Middle frontal gyrus (tissue), 1 donor: Measurements from ENCODE around the gene OCLN.
"Not testable (repeated sequence)": the region's sequence is repeated elsewhere in the genome, so short reads cannot be mapped to it uniquely, and the experiment has no call there.

Experiments used
- DNase-seq: peaks from one replicate; pipeline ENCODE4 v3.0.0-alpha.2; 2015; ENCODE audit warnings: low spot score; ENCODE audit errors: extremely low spot score

OCLN gene

DNA sequence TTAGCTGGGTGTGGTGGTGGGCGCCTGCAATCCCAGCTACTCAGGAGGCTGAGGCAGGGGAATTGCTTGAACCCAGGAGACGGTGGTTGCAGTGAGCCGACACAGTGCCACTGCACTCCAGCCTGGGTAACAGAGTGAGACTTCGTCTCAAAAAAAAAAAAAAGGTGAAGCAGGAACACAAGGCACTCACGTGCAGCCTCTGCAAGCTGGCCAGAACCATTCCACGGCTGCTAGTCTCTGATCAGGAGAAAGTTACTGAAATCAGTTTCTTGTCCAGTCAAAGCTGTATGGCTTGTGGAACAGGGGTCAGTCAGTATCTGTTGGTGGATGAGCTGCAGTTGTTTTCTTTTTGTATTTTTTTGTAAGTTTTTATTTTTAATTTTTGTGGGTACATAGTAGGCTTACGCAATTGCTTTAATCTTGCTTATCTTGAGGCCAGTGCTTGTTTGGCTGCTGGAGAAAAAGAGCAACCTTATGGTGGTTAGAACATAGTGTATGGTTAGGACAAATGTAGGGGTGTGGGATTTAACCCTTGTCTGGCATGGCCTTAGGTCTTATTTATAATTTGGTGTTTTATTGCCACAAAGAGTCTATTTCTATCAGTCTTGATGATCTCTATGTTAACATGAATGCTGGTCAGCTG is 34.7 kb downstream of the OCLN start:
- DNase-seq: no peak

DNA sequence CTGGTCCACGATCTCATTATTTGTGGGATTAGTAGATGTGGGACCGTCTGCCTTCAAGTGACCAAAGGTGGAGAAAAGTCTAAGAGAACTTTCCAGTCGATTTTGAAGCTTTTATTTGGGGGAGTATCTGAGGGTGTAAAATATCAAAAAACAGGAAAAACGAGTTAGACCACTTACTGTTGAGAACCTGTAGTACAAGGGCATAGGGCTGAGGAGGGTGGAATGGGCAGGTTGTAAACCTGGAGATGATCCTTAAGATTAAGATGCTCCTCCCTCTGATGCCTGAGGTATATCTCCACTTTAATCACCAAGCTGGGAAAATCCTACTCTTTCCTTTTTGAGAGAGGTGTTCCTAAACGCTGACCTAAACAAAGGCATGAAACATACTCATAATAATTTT is 35.4 kb downstream of the OCLN start:
- no peak for DNase-seq

DNA sequence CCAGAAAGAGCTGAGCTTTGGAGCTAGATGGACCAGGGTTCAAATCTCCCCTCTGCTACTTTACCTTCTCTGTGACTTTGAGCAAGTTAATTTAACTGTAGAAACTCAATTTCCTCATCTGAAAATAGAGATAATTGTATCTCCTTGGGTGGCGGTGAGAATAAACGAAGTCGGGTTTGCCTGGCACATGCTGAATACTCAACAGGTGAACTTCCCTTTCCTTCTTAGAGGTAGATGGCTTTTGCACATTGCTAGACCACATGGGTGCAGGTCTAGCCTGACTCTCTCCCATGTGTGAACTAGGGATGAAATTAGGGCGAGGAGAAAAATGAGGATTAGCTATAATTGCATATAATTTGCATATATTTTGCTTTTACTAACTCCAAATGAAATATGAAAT is 36.0 kb downstream of the OCLN start:
- no peak for DNase-seq

DNA sequence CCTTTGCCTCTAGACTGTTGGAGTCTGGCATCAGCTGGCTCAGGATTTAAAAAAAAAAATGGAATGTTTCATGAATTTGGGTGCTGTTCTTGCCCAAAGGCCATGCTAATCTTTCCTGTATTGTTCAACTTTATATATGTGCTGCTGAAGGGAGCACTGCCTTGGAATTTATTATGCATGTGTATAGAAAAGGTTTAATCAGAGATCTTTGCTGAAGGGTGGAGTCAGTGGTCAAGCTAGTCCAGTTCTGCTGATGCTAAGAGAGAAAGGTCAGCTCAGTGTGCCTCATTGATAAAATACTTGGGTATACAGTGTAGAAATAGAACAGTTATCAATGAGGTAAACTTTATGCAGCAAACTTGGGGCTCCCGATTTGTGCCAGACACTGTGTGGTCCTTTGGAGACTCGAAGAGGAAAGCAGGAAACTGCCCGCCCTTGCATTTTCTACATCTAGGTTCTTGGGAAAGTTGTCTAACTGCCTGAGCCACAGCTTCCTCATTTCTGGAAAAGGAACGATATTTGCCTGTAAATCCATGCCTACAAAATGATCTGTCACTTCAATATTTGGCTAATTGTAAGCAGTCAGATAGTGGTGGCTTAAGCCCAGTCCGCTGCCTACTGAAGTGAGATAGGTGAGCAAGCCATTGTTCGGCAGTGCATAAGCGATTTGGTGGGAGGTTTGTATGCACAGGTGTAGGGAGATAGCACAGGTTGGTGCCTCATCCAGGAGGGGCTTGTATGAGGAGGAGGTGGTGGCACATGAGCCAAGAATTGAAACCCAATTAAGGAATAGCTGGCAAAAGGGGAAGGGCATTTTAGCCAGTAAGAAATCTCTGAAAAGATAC is 38.2 kb downstream of the OCLN start:
- DNase-seq: no peak

DNA sequence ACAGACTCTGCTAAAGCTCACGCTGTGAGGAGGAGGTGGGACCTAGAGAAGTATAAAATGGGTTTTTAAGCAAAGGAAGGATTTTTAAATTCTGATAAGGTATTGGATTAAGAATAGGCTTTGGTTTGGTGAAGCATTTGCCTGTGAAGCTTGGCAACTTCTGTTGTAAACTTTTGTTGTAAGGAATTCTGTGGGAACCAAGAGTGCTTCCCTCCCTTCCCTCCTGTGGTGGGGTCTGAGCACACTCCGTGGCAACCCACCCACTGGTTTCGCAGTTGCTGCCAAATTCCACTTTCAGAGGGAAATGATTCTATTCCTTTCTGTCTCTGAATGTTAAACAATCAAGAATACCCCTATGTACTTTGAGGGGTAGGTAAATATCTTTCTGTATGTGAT is 38.8 kb downstream of the OCLN start:
- DNase-seq: no peak

DNA sequence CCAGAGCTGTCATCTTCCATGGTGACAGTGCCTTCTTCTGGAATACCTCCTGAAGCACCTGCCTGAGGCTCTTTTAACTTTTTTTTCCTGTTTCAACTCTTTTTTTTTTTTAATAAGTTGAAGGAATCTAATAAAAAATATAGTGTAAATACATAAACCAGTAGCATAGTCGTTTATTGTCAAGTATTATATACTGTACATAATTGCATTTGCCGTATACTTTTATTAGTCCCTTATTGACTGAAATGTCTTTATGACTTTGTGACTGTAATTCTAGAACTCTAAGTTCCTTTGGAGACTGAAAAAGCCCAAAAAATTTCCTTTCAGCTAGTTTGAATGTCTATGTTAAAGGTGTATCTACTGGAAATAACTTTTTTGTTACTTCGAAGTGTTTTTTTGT is 45.3 kb downstream of the OCLN start:
- not testable (repeated sequence) for DNase-seq

DNA sequence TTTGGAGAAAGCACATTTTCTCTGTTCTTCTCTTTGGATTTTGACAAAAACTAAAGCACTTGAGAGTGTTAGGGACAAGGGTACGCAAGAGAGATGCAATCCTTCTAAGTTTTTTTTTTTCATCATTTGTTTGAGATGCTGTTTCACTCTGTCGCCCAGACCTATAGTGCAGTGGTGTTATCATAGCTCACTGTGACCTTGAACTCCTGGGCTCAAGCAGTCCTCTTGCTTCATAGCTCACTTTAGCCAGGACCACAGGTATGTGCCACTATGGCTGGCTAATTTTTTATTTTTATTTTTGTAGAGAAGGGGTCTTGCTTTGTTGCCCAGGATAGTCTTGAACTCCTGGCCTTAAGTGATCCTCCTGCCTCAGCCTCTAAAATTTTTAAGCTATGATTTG is 46.1 kb downstream of the OCLN start:
- DNase-seq: not testable (repeated sequence)

DNA sequence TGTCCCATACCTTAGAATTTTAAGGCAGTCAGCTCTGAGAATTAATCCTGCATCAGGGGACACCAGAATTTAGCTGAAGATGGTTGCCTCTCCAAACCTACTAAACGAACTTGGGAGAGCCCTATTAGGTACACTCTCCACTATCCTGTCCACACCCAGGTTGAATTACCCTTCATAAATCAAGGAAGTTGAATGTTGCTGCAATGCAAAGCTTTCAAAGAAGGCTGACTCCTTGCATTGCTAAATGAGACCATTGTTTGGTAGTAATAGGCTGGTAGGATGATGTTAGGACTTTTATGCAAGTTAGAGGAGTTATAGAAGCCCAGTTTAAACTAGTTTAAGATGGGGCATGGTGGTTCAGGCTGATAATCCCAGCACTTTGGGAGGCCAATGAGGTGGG is 48.8 kb downstream of the OCLN start:
- DNase-seq: not testable (repeated sequence)

DNA sequence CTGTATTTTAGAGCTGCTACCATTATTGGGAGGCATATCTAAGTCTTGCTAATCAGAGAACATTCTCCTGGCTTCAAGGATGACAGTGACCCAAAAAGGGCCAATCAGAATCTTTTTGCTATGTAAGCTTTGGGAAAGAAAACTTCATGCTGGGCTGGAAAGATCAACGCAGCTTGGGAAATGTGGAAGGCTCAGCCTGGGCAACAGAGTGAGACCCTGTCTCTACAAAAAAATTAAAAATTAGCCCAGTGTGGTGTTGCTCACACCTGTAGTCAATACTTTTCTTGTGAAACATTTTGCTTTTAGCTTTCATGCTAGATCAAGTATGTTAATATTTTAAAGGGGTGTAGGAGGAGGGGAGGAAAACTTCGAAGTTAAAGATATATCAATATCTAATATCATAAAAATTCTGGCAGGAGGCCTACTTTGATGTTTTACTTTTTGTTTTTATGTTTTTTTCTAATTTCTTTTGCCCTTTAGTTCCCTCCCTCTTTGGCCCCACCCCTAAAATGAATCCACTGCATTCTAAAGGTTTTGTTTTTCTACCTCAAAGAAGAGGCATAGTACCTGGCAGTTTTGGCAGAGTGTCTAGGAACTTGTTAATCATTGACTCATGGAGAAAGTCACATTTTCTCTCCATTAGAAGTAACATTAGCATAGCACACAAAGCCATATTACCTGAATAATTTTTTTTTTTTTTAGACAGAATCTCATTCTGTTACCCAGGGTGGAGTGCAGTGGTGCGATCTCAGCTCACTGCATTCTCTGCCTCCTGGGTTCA is 50.4 kb downstream of the OCLN start:
- not testable (repeated sequence) for DNase-seq

DNA sequence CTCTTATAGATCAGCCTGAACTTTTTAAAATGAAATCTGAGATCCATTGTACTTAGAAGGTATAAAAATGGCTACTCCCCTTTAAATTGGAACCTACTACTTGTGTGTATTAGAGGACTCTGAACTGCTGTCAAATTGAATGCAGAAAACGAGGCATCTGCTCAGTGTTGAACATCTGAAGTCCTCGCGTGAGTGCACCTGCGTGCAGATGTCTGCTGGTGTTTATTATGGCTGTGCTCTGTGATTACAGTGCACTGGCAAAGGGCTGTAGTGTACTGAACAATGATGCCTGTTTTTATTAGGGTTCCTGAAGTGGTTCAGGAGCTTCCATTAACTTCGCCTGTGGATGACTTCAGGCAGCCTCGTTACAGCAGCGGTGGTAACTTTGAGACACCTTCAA is 52.0 kb downstream of the OCLN start:
- not testable (repeated sequence) for DNase-seq

DNA sequence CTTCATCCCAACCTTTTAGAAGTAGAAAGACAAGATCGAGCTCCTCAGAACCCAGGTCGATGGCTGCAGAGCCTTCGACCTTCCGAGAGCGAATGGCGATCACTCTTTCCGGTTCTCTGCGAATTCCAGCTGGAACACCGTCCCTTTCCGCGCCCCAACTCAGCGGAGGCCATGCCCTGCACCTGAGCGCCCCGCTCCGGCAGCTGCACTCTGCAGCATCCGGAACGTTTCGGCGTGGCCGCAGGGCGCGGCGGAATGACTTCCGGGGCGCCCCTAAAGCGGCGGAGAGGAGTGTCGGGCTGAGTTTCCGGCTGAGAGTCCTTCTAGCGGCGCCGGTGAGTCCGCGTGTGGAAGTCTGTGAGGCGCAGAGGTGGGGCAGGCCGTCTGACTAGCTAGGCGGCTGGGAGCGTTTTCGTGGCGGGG is 67.3 kb downstream of the OCLN start, which contains the start of gene GTF2H2C:
Gene GTF2H2C (plus strand): TSS at position 284 of the 423 bp plus-strand sequence. CDS start 4,942 bp downstream, outside the sequence.
- peak; percentile 54 for DNase-seq

DNA sequence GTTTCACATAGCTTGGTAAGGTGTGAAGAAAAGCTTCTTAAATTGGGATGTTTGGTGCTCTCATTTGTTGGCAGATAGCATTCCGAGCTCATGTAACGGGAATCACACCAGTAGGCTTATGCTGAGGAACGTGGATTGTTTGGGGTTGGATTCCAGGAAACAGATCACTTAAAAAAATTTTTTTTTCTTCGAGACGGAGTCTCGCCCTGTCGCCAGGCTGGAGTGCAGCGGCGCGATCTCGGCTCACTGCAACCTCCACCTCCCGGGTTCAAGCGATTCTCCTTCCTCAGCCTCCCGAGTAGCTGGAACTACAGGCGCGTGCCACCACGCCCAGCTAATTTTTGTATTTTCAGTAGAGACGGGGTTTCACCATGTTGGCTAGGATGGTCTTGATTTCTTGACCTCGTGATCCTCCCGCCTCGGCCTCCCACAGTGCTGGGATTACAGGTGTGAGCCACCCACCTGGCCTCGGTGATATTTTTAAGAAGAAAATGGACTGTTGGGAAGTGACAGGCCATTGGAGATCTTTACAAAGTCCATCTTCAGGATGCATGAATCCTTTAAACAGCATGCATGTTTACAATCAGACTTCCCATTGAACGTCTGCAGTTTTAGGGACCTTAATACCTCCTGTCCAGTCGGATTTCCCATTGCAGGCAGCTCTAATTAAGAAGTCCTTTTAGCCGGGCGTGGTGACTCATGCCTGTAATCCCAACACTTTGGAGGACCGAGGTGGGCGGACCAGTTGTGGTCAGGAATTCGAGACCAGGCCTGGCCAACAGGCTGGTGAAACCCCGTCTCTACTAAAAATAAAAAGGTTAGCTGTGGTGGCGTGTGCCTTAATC is 68.2 kb downstream of the OCLN start:
- not testable (repeated sequence) for DNase-seq

DNA sequence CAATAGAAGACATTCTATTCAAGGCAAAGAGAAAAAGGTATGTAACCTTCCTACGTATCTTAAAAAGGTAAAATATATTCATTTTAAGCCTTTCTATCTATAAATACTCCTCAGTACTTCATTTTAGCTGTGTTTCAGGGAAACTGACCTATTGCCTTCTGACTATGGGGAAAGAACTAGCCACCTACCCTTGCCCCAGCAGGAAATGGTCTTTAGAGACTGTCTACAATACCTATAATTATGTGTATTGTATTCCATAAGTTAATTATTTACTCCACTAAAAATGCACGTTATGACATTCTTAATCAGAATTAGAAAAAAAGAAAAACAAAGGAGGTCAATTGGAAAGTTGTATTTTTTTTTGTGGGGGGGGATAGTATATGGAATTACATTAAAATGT is 73.6 kb downstream of the OCLN start:
- DNase-seq: not testable (repeated sequence)

DNA sequence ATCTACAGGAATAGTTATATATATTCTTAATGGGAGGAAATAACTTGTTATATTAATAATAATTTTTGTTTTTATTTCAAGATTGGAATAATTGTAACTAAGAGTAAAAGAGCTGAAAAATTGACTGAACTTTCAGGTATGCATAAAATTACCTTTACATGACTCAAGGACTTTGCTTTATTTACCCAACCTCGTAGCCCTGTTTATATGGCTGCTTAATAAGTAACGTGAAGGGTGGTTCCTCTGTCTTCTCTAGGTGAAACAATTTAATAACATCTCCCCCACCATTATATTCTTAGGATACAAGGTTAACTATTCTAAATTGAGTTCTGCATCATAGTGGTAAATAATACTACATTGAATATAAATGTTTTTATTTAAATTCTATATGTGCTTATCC is 75.5 kb downstream of the OCLN start:
- not testable (repeated sequence) for DNase-seq

DNA sequence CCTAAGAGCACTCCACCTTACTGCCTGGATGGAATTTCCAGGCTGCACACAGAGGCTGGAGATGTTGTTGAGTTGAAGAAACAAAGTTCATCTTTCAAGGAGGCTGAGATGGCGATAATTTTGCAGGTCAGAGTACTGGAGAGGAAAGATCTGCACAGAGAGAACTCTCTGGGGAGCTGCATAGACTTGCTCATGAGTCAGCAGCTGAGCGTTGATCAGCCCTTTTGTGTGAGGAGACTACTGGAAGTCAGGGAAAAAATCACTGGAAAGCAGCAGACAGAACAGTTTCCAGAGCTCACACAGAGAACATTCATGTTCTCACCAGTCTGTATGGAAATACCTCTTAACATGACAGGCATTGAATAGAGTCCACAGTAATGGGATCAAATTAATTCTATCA is 90.8 kb downstream of the OCLN start:
- not testable (repeated sequence) for DNase-seq

DNA sequence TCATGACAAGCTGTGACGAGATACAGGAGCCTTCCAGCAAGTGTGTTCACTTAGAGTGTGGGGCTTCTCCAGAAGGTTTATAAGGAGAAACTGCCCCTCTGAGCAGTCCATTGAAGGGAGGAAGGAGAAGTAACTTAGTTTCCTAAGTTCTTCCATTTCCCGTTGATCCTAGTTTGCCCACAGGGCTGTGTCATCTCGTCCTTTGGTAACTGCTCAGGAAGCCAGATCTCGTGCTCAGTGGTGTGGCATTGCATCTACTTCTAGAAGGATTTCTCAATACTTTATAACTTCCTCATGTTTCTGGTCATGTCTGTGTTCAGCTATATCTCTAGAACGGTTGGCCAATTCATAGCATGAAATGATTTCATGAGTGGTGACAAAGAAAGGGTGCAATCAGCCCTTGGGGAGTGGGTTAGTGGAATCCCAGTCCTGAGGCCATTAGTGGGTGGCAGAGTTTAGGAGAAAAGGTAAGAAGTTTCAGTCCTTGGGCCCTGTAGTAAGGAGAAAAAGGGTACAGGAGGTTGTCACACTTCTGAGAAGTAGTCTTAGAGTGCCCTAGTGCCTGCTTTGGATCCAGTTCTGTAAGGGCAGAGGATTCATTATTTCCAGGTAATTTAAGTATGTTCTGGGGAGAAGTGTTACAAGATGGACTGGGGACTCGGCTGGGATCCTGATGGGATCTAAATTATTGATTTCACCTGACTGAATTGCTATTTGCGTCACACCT is 103.7 kb downstream of the OCLN start:
- not testable (repeated sequence) for DNase-seq

DNA sequence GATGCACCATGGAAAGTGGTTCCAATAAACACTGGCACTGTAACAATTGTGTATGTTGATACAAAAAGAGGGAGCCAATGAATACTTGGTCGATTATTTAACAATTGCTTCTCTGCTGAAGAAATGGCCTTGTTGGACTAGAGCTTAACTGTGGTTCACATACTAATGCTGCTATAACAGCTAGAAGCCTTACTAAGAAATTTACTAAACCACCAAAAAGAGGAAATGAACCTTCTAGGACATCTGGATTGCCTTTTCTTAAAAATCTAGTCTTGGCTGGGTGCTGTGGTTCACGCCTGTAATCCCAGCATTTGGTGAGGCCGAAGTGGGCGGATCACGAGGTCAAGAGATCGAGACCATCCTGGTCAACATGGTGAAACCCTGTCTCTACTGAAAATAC is 109.4 kb downstream of the OCLN start:
- DNase-seq: not testable (repeated sequence)

DNA sequence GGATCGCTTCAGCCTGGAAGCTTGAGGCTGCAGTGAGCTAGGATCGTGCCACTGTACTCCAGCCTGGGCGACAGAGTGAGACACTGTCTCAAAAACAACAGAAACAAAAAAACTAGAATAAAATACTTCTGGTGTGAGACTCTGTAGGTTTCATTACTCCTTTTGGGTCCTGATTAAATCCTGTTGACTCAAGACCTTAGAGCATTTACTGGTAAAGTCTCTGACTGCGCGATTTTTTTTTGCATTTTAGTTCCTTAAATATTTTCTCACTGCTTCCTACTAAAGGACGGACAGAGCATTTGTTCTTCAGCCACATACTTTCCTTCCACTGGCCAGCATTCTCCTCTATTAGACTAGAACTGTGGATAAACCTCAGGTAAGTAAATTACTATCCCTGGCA is 114.2 kb downstream of the OCLN start:
- DNase-seq: not testable (repeated sequence)
